Hepatocyte (in vitro differentiated cells): ENCODE results near the gene COL8A2. TPM values are rescaled to one million over a fixed set of nuclear protein-coding genes. Genes with fewer than 3 reads are reported as not detected.

Source experiments
- DNase-seq: peaks from one replicate; pipeline ENCODE4 v3.0.0-alpha.2; 2016; ENCODE audit warnings: low spot score
- H2AFZ ChIP-seq: fragments of 200-600 bp; sonication (generic); 2 replicates; pipeline ENCODE4 v1.6.0; 2016; ENCODE audit warnings: antibody characterized with exemption, mild to moderate bottlenecking
- H3K27ac ChIP-seq: fragments of 200-600 bp; sonication (generic); 2 replicates; pipeline ENCODE4 v1.5.1; 2016; ENCODE audit warnings: mild to moderate bottlenecking
- H3K27me3 ChIP-seq: fragments of 200-600 bp; sonication (generic); 2 replicates; pipeline ENCODE4 v1.6.1; 2016
- H3K36me3 ChIP-seq: fragments of 200-600 bp; sonication (generic); replicated peaks from 2 replicates; pipeline ENCODE4 v1.5.1; 2016; ENCODE audit warnings: low read depth; ENCODE audit not compliant: insufficient read depth
- H3K4me1 ChIP-seq: fragments of 200-600 bp; sonication (generic); 2 replicates; pipeline ENCODE4 v1.5.1; 2016; ENCODE audit warnings: mild to moderate bottlenecking, moderate library complexity; ENCODE audit not compliant: insufficient read depth
- H3K4me2 ChIP-seq: fragments of 200-600 bp; sonication (generic); 2 replicates; pipeline ENCODE4 v1.6.0; 2016
- H3K4me3 ChIP-seq: fragments of 200-600 bp; sonication (generic); 2 replicates; pipeline ENCODE4 v1.5.1; 2016; ENCODE audit warnings: mild to moderate bottlenecking
- H3K79me2 ChIP-seq: fragments of 200-600 bp; sonication (generic); 2 replicates; pipeline ENCODE4 v1.6.0; 2017; ENCODE audit warnings: mild to moderate bottlenecking
- H3K9me2 ChIP-seq: fragments of 200-600 bp; sonication (generic); replicated peaks from 2 replicates; pipeline ENCODE4 v1.6.0; 2017; ENCODE audit warnings: mild to moderate bottlenecking; ENCODE audit not compliant: insufficient read depth
- H3K9me3 ChIP-seq: fragments of 200-600 bp; sonication (generic); 2 replicates; pipeline ENCODE4 v1.5.1; 2016; ENCODE audit warnings: low read depth, mild to moderate bottlenecking
- H4K20me1 ChIP-seq: fragments of 200-600 bp; sonication (generic); 2 replicates; pipeline ENCODE4 v1.6.0; 2016; ENCODE audit warnings: mild to moderate bottlenecking; ENCODE audit not compliant: insufficient read depth, poor library complexity, severe bottlenecking
- CTCF ChIP-seq: fragments of 200-600 bp; sonication (generic); IDR thresholded peaks from 2 replicates; pipeline ENCODE4 v1.5.1; 2016; ENCODE audit warnings: antibody characterized with exemption, mild to moderate bottlenecking; ENCODE audit not compliant: poor library complexity
- EZH2 ChIP-seq: fragments of 200-600 bp; sonication (generic); IDR thresholded peaks from 2 replicates; pipeline ENCODE4 v1.6.1; 2016; ENCODE audit warnings: antibody characterized with exemption, mild to moderate bottlenecking, borderline replicate concordance
- EZH2phosphoT487 ChIP-seq: fragments of 200-600 bp; sonication (generic); IDR thresholded peaks from one replicate; pipeline ENCODE4 v1.6.1; 2018; ENCODE audit warnings: antibody characterized with exemption, mild to moderate bottlenecking, low read depth, moderate library complexity; ENCODE audit not compliant: unreplicated experiment, severe bottlenecking
- WGBS: methylation state at CpG from one replicate; pipeline ENCODE4 v1.1.6; 2016; ENCODE audit warnings: low lambda C conversion rate; ENCODE audit errors: missing lambda C conversion rate; 5-methylcytosine and 5-hydroxymethylcytosine counted together
- polyA plus RNA-seq: library from polyadenylated mRNA; unstranded; fragments of >200 nt; fragmentation: Nextera tagmentation; extraction: Ambion mirVana; gene quantifications from 2 replicates; pipeline ENCODE4 v1.2.1, GENCODE V29; 2016
- total RNA-seq: library from RNA; depleted of rRNA; stranded (reverse); fragments of >200 nt; gene quantifications from 2 replicates; pipeline ENCODE4 v1.2.3, GENCODE V29; 2014

Gene COL8A2
- total and polyA plus RNA-seq, 2 experiments from 2014 or later: 44.8 to 59.4 TPM

GRCh38 chr1:36107394-36107793 lies 17.6 kb downstream of the COL8A2 start:
- Histone ChIP-seq H3K4me3 (no peak overlapping the region), H3K27me3 (no peaks in the 10 kb centered on the region), H4K20me1 (no peaks in the 10 kb centered on the region), H2AFZ (no peak overlapping the region), H3K9me2 (no peaks in the 10 kb centered on the region), H3K27ac (no peak overlapping the region), H3K4me2 (no peak overlapping the region), H3K9me3 (no peaks in the 10 kb centered on the region), H3K79me2 (no peaks in the 10 kb centered on the region), H3K4me1 (peaks cover 14% of the 10 kb centered on the region), H3K36me3 (no peaks in the 10 kb centered on the region)
- TF ChIP-seq EZH2phosphoT487 (no peak), CTCF (no peak), EZH2 (no peak)
- DNase-seq: no peak
- WGBS: 92% methylated on average over 9 of the region's 9 CpGs

DNA sequence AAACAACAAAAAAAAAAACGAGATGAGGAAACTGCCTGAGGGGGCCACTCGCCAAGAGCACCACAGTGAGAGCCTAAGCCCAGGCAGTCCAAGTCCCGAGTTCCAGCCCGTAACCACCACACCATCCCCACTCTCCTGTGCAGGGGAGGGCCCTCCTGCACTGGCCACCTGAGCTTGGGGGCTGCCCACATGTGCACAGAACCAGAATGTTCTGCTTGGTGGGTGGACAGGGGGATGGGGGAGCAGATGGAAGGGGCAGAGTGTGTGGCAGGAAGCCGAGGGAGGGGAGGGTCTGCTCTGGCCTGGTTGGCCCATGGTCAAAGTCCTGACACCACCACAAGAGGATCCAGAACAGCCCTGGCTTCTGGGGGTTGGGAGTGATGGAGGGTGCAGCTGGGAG lies 18.8 kb downstream of the COL8A2 start:
- peaks cover 14% of the 10 kb centered on the region for H3K4me1 ChIP-seq

DNA sequence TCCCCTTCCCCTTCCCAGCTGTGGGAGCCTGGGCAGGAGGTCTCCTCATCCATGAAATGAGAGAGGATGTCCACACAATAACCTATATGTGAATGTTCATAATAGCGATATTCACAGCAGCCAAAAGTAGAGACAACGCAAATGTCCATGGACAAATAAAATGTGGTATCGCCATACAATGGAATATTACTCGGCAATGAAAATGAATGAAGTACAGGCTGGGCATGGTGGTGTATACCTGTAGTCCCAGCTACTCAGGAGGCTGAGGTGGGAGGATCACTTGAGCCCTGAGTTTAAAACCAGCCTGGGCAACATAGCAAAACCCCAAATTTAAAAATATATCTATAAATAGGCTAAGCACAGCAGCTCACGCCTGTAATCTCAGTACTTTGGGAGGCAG lies 23.5 kb downstream of the COL8A2 start:
- peaks cover 7% of the 10 kb centered on the region for H3K4me1 ChIP-seq
- H2AFZ ChIP-seq: no peak overlapping the region
- H3K36me3 ChIP-seq: no peaks in the 10 kb centered on the region
- no peaks in the 10 kb centered on the region for H3K9me3 ChIP-seq
- no peak for DNase-seq
- H4K20me1 ChIP-seq: no peaks in the 10 kb centered on the region
- WGBS: over 99% methylated on average over 5 of the region's 5 CpGs
- H3K9me2 ChIP-seq: no peaks in the 10 kb centered on the region
- no peaks in the 10 kb centered on the region for H3K79me2 ChIP-seq
- H3K4me2 ChIP-seq: no peak overlapping the region
- no peaks in the 10 kb centered on the region for H3K27me3 ChIP-seq
- no peak overlapping the region for H3K4me3 ChIP-seq
- TF ChIP-seq EZH2phosphoT487 (no peak), EZH2 (no peak), CTCF (no peak)
- H3K27ac ChIP-seq: no peak overlapping the region

More for the DNA sequence above, 18.8 kb downstream of the COL8A2 start:
- 64% methylated on average over 4 of the region's 5 CpGs for WGBS
- no peak overlapping the region for H3K4me2 ChIP-seq
- no peaks in the 10 kb centered on the region for H3K36me3 ChIP-seq
- H3K27me3 ChIP-seq: no peaks in the 10 kb centered on the region
- no peaks in the 10 kb centered on the region for H4K20me1 ChIP-seq
- no peak for TF ChIP-seq EZH2phosphoT487
- no peak for TF ChIP-seq EZH2
- no peak for TF ChIP-seq CTCF
- no peaks in the 10 kb centered on the region for H3K9me3 ChIP-seq
- H2AFZ ChIP-seq: no peak overlapping the region
- no peak overlapping the region for H3K27ac ChIP-seq
- H3K79me2 ChIP-seq: no peaks in the 10 kb centered on the region
- no peaks in the 10 kb centered on the region for H3K9me2 ChIP-seq
- no peak overlapping the region for H3K4me3 ChIP-seq
- no peak for DNase-seq

GRCh38 chr1:36100376-36100775 lies 24.6 kb downstream of the COL8A2 start:
- Histone ChIP-seq H3K9me3 (no peaks in the 10 kb centered on the region), H2AFZ (no peak overlapping the region), H3K4me3 (no peak overlapping the region), H3K36me3 (no peaks in the 10 kb centered on the region), H3K4me2 (no peak overlapping the region), H4K20me1 (no peaks in the 10 kb centered on the region), H3K9me2 (no peaks in the 10 kb centered on the region), H3K27ac (no peak overlapping the region), H3K79me2 (no peaks in the 10 kb centered on the region), H3K4me1 (peaks cover 3% of the 10 kb centered on the region), H3K27me3 (no peaks in the 10 kb centered on the region)
- no peak for TF ChIP-seq EZH2
- no peak for TF ChIP-seq EZH2phosphoT487
- TF ChIP-seq CTCF: no peak
- WGBS: 93% methylated on average over 6 of the region's 6 CpGs
- no peak for DNase-seq
